Neutrophil (primary cell): Measurements from ENCODE around the gene SCMH1.

Experiments used
- H3K27ac ChIP-seq: fragments of 200-600 bp; sonication (generic); 2 replicates; pipeline ENCODE4 v1.5.1; 2016; ENCODE audit warnings: mild to moderate bottlenecking, moderate library complexity
- H3K27me3 ChIP-seq: fragments of 200-600 bp; sonication (generic); 2 replicates; pipeline ENCODE4 v1.6.0; 2016; ENCODE audit warnings: mild to moderate bottlenecking
- H3K36me3 ChIP-seq: fragments of 200-600 bp; sonication (generic); 2 replicates; pipeline ENCODE4 v1.5.1; 2017
- H3K4me1 ChIP-seq, 2 experiments: fragments of 200-600 bp in 1 of 2; sonication (generic) in 1 of 2; 1 replicate in 1 of 2; 2 replicates in 1 of 2; pipeline versions ENCODE4 v1.5.1 to v1.6.1; 2013 to 2016; ENCODE audit warnings: low read depth in 1 of 2, low read length in 1 of 2, mild to moderate bottlenecking in 1 of 2, moderate library complexity in 1 of 2; ENCODE audit not compliant: control insufficient read depth in 1 of 2, insufficient read depth in 1 of 2
- H3K4me3 ChIP-seq, 2 experiments: fragments of 200-600 bp in 1 of 2; sonication (generic) in 1 of 2; 1 replicate in 1 of 2; 2 replicates in 1 of 2; pipeline ENCODE4 v1.5.1; 2013 to 2016; ENCODE audit warnings: low read depth in 1 of 2, low read length in 1 of 2, mild to moderate bottlenecking in 1 of 2, moderate library complexity in 1 of 2
- H3K9me3 ChIP-seq: fragments of 200-600 bp; sonication (generic); 2 replicates; pipeline ENCODE4 v1.5.1; 2016
- CTCF ChIP-seq: fragments of 200-600 bp; sonication (generic); IDR thresholded peaks from 2 replicates; pipeline ENCODE4 v1.5.1; 2016; ENCODE audit warnings: antibody characterized with exemption

SCMH1 gene

GRCh38 chr1:40984531-40984930 lies 257.6 kb downstream of the SCMH1 start:
- Histone ChIP-seq H3K4me3 (no peak overlapping the region), H3K27ac (no peak overlapping the region), H3K36me3 (peaks cover 26% of the 10 kb centered on the region)

GRCh38 chr1:40984066-40984465 lies 258.0 kb downstream of the SCMH1 start:
- H3K9me3 ChIP-seq: no peaks in the 10 kb centered on the region
- H3K4me1 ChIP-seq: peaks cover 9 to 13% of the 10 kb centered on the region in 2 experiments
- H3K27me3 ChIP-seq: no peaks in the 10 kb centered on the region
- no peak overlapping the region for H3K4me3 ChIP-seq
- no peak for TF ChIP-seq CTCF
- no peak overlapping the region for H3K27ac ChIP-seq
- peaks cover 23% of the 10 kb centered on the region for H3K36me3 ChIP-seq

More at GRCh38 chr1:40984531-40984930, 257.6 kb downstream of the SCMH1 start:
- Histone ChIP-seq H3K27me3 (no peaks in the 10 kb centered on the region), H3K9me3 (no peaks in the 10 kb centered on the region), H3K4me1 (peaks cover 9 to 11% of the 10 kb centered on the region in 2 experiments)
- TF ChIP-seq CTCF: no peak

DNA sequence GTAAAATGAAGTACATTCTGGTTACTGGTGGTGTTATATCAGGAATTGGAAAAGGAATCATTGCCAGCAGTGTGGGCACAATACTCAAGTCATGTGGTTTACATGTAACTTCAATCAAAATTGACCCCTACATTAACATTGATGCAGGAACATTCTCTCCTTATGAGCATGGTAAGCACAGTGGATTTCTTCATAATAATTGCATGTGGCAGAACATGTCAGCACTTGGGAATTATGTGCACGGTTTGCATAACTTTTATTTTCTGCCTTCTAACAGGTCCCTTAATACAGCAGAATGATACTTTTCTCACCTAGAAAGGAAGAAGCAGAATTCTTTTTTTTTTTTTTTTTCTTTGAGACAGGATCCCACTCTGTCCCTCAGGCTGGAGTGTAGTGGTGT lies 258.8 kb downstream of the SCMH1 start:
- Histone ChIP-seq H3K27ac (no peak overlapping the region), H3K9me3 (no peaks in the 10 kb centered on the region), H3K4me1 (peaks cover 9 to 16% of the 10 kb centered on the region in 2 experiments), H3K27me3 (no peaks in the 10 kb centered on the region), H3K4me3 (no peak overlapping the region), H3K36me3 (peaks cover 21% of the 10 kb centered on the region)
- TF ChIP-seq CTCF: no peak

- Histone ChIP-seq H3K36me3 (peaks cover 19% of the 10 kb centered on the region), H3K27me3 (no peaks in the 10 kb centered on the region), H3K4me3 (no peak overlapping the region), H3K27ac (no peak overlapping the region), H3K4me1 (peaks cover 9 to 16% of the 10 kb centered on the region in 2 experiments), H3K9me3 (no peaks in the 10 kb centered on the region)
- TF ChIP-seq CTCF: no peak
Observed at GRCh38 chr1:40982721-40983120, 259.4 kb downstream of the SCMH1 start.

DNA sequence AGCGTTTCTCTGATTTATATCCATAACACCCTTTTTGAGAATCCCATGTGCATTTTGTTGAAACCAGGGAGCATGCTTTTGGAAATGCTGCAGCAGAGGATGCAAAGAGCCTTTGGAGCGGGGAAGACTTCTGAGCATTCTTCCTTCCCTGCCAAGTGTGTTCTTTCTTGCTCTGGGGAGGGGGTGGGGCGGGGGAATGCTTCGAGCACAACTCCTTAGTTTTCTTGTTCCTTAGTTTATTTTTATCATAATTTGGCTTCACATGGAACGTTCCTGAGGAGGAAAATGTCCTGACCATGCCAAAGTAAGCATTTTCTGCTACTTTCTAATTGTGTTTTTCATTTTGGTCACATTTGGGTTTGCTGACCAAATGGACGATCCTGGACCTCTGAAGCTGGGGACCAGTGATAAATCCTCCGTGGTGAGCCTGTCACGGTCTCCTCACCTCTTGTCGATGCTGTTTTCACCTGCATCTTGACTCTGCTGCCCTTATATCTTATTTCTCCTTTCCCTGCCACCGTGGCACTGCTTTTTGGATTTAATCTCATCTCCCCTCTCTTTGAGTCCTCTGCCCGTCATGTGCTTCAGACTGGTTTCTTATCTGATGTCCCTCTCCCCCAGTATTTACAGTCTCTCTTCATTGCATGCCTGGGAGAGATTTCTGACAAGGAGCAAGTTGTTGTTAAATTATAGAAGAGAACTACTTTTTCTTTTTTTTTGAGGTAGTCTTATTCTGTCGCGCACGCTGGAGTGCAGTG lies 260.2 kb downstream of the SCMH1 start:
- H3K9me3 ChIP-seq: no peaks in the 10 kb centered on the region
- TF ChIP-seq CTCF: no peak
- H3K36me3 ChIP-seq: peaks cover 10% of the 10 kb centered on the region
- H3K4me3 ChIP-seq: no peak overlapping the region
- no peak overlapping the region for H3K27ac ChIP-seq
- H3K4me1 ChIP-seq: peaks cover 9 to 16% of the 10 kb centered on the region in 2 experiments
- H3K27me3 ChIP-seq: no peaks in the 10 kb centered on the region
